Astrocyte (in vitro differentiated cells and primary cell): ENCODE data around the gene PDE11A. TPM values are rescaled to one million over a fixed set of nuclear protein-coding genes. Genes with fewer than 3 reads are reported as not detected.

Experiments
- DNase-seq: peaks from one replicate; pipeline ENCODE4 v3.0.0-alpha.2; 2010; ENCODE audit warnings: low read depth
- FAIRE-seq: peaks from 2 replicates; lab custom pipeline; 2011; peaks lifted over from hg19 to GRCh38; lab: Jason Lieb, UNC
- H2AFZ ChIP-seq: 2 replicates; pipeline ENCODE4 v1.6.0; 2012; ENCODE audit warnings: low read depth, low read length, inconsistent platforms
- H3K27ac ChIP-seq: 2 replicates; pipeline ENCODE4 v1.5.1; 2011; ENCODE audit warnings: low read depth, low read length, inconsistent platforms
- H3K27me3 ChIP-seq: 2 replicates; pipeline ENCODE4 v1.6.0; 2011; ENCODE audit warnings: low read length, inconsistent platforms; ENCODE audit not compliant: insufficient read depth
- H3K36me3 ChIP-seq: 2 replicates; pipeline ENCODE4 v1.5.1; 2011; ENCODE audit warnings: low read length, inconsistent platforms; ENCODE audit not compliant: insufficient read depth
- H3K4me1 ChIP-seq: 2 replicates; pipeline ENCODE4 v1.5.1; 2011; ENCODE audit warnings: low read length, inconsistent platforms; ENCODE audit not compliant: insufficient read depth
- H3K4me2 ChIP-seq: 2 replicates; pipeline ENCODE4 v1.6.0; 2012; ENCODE audit warnings: low read length, inconsistent platforms
- H3K4me3 ChIP-seq: 2 replicates; pipeline ENCODE4 v1.5.1; 2011; ENCODE audit warnings: low read depth, mild to moderate bottlenecking, low read length, inconsistent platforms; ENCODE audit not compliant: insufficient read depth
- H3K79me2 ChIP-seq: 2 replicates; pipeline ENCODE4 v1.6.0; 2012; ENCODE audit warnings: mild to moderate bottlenecking, low read length, inconsistent platforms; ENCODE audit not compliant: insufficient read depth
- H3K9ac ChIP-seq: 2 replicates; pipeline ENCODE4 v1.6.0; 2012; ENCODE audit warnings: mild to moderate bottlenecking, low read length, inconsistent platforms
- H3K9me3 ChIP-seq: 2 replicates; pipeline ENCODE4 v1.5.1; 2012; ENCODE audit warnings: low read depth, mild to moderate bottlenecking, low read length, inconsistent platforms; ENCODE audit not compliant: insufficient read depth
- H4K20me1 ChIP-seq: 2 replicates; pipeline ENCODE4 v1.6.0; 2012; ENCODE audit warnings: low read length, inconsistent platforms; ENCODE audit not compliant: insufficient read depth
- H3K27ac Mint-ChIP-seq: one replicate; pipeline ENCODE4 v1.8.0; 2021; ENCODE audit warnings: mild to moderate bottlenecking, mixed read lengths; ENCODE audit not compliant: unreplicated experiment
- H3K27me3 Mint-ChIP-seq: one replicate; pipeline ENCODE4 v1.8.0; 2021; ENCODE audit warnings: low read depth, mixed read lengths; ENCODE audit not compliant: unreplicated experiment
- H3K36me3 Mint-ChIP-seq: one replicate; pipeline ENCODE4 v1.8.0; 2021; ENCODE audit warnings: low read depth, mixed read lengths; ENCODE audit not compliant: unreplicated experiment
- H3K4me1 Mint-ChIP-seq: one replicate; pipeline ENCODE4 v1.8.0; 2021; ENCODE audit warnings: low read depth, mixed read lengths; ENCODE audit not compliant: unreplicated experiment
- H3K4me3 Mint-ChIP-seq: one replicate; pipeline ENCODE4 v1.8.0; 2021; ENCODE audit warnings: mild to moderate bottlenecking, moderate library complexity, mixed read lengths; ENCODE audit not compliant: unreplicated experiment
- H3K9me3 Mint-ChIP-seq: one replicate; pipeline ENCODE4 v1.8.0; 2021; ENCODE audit warnings: mild to moderate bottlenecking, mixed read lengths; ENCODE audit not compliant: unreplicated experiment
- EZH2 ChIP-seq: IDR thresholded peaks from 2 replicates; pipeline ENCODE4 v1.6.1; 2012; ENCODE audit warnings: mild to moderate bottlenecking, low read length, inconsistent platforms; ENCODE audit not compliant: insufficient read depth
- total RNA-seq: library from RNA; stranded (reverse); gene quantifications from 2 replicates; pipeline ENCODE4 v1.2.1, GENCODE V29; 2021
- TF ChIP-seq, protein P1 (sequence below): IDR thresholded peaks from 2 replicates; pipeline ENCODE4 v1.5.1; 2011; ENCODE audit warnings: low read depth, mild to moderate bottlenecking, inconsistent platforms, low read length, moderate library complexity; ENCODE audit not compliant: insufficient read depth

Gene PDE11A
- total RNA-seq, 1 donor from 2014 or later = 0.45 TPM

DNA sequence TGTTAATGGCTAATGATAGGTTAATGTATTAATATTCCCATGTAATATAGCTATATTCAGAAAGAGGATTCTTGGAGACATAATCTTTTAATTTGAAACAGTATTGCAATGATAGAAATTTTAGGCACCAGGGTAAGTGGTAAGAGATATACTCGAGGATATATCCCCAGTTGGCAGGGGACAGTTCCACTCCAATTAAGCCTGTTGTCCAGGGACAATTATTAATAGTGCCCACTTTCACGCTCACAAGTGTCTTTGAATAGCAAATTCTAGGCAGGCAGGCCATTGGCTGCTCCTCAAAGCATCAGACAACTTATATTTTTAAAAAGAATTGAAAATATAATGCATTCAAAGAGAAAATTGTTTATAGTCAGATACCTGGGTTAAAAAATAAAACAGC, 190.7 kb downstream of the PDE11A start:
- no peaks in the 10 kb centered on the region for H3K27me3 Mint-ChIP-seq
- TF ChIP-seq EZH2 = no peak
- TF ChIP-seq, protein P1, sequence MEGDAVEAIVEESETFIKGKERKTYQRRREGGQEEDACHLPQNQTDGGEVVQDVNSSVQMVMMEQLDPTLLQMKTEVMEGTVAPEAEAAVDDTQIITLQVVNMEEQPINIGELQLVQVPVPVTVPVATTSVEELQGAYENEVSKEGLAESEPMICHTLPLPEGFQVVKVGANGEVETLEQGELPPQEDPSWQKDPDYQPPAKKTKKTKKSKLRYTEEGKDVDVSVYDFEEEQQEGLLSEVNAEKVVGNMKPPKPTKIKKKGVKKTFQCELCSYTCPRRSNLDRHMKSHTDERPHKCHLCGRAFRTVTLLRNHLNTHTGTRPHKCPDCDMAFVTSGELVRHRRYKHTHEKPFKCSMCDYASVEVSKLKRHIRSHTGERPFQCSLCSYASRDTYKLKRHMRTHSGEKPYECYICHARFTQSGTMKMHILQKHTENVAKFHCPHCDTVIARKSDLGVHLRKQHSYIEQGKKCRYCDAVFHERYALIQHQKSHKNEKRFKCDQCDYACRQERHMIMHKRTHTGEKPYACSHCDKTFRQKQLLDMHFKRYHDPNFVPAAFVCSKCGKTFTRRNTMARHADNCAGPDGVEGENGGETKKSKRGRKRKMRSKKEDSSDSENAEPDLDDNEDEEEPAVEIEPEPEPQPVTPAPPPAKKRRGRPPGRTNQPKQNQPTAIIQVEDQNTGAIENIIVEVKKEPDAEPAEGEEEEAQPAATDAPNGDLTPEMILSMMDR = no peak
- FAIRE-seq = no peak

DNA sequence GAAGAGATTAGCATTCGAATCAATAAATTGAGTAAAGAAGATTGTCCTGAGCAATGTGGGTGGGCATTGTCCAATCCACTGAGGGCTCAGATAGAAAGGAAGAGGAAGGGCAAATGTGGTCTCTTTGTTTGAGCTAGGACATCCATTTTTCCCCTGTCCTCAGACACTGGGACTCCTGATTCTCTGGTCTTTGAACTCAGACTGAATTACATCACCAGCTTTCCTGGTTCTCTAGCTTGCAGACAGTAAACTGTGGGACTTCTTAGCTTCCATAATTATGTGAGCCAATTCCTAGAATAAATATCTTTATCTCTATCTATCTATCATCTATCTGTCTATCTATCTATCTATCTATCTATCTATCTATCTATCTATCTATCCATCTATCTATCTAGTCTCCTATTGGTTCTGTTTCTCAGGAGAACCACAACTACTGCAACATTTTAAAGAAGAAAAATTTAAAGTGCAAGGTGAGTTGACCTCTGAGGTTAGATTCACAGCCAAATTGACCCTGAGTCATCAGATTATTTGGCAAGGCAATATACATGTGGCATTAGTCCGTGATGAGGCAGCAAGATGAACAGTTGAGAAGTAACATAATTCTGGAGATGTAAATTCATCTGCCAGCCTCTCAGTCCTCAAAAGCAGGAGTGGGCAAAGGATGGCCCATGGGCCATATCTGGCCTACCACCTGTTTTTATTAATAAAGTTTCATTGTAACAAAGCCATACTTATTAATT, 191.4 kb downstream of the PDE11A start:
- Histone ChIP-seq H4K20me1 (no peaks in the 10 kb centered on the region), H3K27ac (no peak overlapping the region), H3K9ac (no peak overlapping the region), H3K36me3 (no peaks in the 10 kb centered on the region), H3K4me3 (no peak overlapping the region), H3K4me2 (no peak overlapping the region), H3K27me3 (no peaks in the 10 kb centered on the region), H2AFZ (no peak overlapping the region), H3K4me1 (no peaks in the 10 kb centered on the region), H3K79me2 (no peaks in the 10 kb centered on the region), H3K9me3 (no peaks in the 10 kb centered on the region)
- H3K9me3 Mint-ChIP-seq = no peaks in the 10 kb centered on the region
- no peaks in the 10 kb centered on the region for H3K27me3 Mint-ChIP-seq
- DNase-seq (peak; percentile 14), FAIRE-seq (no peak)
- no peaks in the 10 kb centered on the region for H3K4me1 Mint-ChIP-seq
- no peak for TF ChIP-seq EZH2
- TF ChIP-seq, protein P1 = no peak
- no peak overlapping the region for H3K27ac Mint-ChIP-seq
- no peaks in the 10 kb centered on the region for H3K36me3 Mint-ChIP-seq
- H3K4me3 Mint-ChIP-seq = no peak overlapping the region

More for the DNA sequence above, 190.7 kb downstream of the PDE11A start:
- Histone ChIP-seq H4K20me1 (no peaks in the 10 kb centered on the region), H3K9ac (no peak overlapping the region), H3K9me3 (no peaks in the 10 kb centered on the region), H3K27me3 (no peaks in the 10 kb centered on the region), H3K4me1 (no peaks in the 10 kb centered on the region), H3K36me3 (no peaks in the 10 kb centered on the region), H2AFZ (no peak overlapping the region), H3K27ac (no peak overlapping the region), H3K4me2 (no peak overlapping the region), H3K79me2 (no peaks in the 10 kb centered on the region), H3K4me3 (no peak overlapping the region)
- no peaks in the 10 kb centered on the region for H3K4me1 Mint-ChIP-seq
- no peak overlapping the region for H3K4me3 Mint-ChIP-seq
- no peak overlapping the region for H3K27ac Mint-ChIP-seq
- no peaks in the 10 kb centered on the region for H3K36me3 Mint-ChIP-seq
- no peaks in the 10 kb centered on the region for H3K9me3 Mint-ChIP-seq
- no peak for DNase-seq

DNA sequence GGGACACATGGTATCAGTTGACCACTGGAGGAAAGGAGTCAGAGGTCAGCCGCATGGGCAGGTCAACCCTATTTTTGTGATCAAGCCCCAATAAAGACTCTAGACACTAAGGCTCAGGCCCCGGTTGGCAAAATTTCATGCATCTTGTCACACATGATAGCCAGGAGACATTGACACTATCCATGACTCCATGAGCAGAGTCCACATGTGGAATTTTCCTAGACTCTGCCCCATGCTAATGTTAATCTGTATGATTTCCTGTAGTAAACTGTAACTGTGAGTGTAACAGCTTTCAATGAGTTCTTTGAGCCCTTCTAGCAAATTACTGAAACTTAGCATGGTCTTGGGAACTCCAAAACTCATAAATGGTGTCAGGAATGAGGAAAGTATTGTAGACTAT, 192.3 kb downstream of the PDE11A start:
- Histone ChIP-seq H3K9ac (no peak overlapping the region), H3K79me2 (no peaks in the 10 kb centered on the region), H3K27ac (no peak overlapping the region), H3K4me3 (no peak overlapping the region), H3K27me3 (no peaks in the 10 kb centered on the region), H3K9me3 (no peaks in the 10 kb centered on the region), H3K4me2 (no peak overlapping the region), H4K20me1 (no peaks in the 10 kb centered on the region), H3K36me3 (no peaks in the 10 kb centered on the region), H2AFZ (no peak overlapping the region), H3K4me1 (no peaks in the 10 kb centered on the region)
- Mint-ChIP-seq H3K4me3 (no peak overlapping the region), H3K36me3 (no peaks in the 10 kb centered on the region), H3K9me3 (no peaks in the 10 kb centered on the region), H3K27me3 (no peaks in the 10 kb centered on the region), H3K27ac (no peak overlapping the region), H3K4me1 (no peaks in the 10 kb centered on the region)
- DNase-seq (no peak), FAIRE-seq (no peak)
- TF ChIP-seq, protein P1 = no peak
- no peak for TF ChIP-seq EZH2
